GM21529 (cell line): ENCODE measurements around the gene CLIC5.

Experiments used
- ATAC-seq: cut with Tn5 transposase; IDR thresholded peaks from one replicate; pipeline ENCODE4 v1.9.1; 2021; ENCODE audit not compliant: unreplicated experiment

The CLIC5 gene

DNA sequence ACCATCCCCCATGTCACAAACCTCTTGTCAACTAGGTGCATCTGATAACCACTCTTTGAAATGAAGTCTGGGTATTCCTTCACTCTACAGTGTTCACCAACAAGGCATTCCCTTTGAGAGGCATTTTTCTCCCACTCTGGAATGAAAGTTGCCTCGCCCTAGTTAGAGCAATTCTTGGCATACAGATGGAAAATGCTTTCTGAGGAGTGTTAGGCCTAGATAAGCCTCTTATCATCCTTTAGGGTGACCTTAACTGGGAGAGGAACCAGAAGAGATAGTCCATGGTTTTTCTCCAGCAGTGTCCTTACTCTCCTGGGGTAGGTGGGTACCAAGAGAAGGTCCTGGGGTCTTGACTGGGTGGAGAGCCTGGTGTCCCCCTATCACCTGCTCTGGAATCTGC is 14.8 kb downstream of the CLIC5 start:
- ATAC-seq: no peak

DNA sequence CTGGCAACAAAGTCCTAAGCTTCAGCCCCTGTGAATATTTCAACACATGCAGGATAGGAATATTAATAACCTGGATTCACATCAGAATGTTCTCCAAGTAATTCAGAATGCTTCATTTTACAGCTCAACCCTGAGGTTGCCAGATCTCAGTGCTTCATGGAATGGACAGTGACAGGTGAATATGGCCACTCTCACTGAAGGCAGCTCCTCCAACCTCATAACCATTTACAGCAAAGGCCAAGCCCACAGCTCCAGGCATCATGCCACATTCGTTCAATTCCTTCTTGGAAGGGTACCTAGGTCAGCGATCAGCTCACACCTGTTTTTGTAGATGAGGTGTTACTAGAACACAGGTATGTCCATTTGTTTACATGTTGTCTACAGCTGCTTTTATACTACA is 17.1 kb downstream of the CLIC5 start:
- ATAC-seq: no peak

DNA sequence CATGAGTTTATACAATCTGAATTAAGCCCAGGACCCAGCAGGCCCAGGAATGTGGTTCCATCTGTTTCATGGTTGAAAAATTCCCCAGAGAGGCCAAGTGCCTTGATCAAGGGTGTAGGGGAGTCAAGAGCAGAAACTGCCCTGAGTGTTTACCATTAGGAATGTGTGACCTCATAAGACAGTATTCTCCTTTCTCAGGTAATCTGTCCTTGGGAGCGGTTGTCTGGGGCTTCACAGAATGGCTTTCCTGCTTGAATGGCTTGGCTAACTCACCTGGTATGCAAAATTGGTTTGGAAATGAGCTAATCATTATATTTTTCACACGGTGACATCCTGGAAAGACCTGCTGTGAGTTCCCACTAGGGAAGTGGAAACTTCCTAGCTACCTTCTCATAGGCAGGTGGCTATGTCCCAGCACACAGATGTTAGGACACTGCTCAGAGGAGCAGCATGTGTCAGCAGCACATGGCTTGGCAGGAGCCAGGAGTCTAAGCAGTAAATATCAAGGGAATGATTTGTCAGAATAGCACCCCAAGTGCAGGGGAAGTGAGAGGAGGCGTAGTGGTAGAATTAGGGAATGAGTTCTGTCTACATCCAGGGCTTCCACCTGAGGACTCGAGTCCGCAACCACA is 17.7 kb downstream of the CLIC5 start:
- no peak for ATAC-seq

DNA sequence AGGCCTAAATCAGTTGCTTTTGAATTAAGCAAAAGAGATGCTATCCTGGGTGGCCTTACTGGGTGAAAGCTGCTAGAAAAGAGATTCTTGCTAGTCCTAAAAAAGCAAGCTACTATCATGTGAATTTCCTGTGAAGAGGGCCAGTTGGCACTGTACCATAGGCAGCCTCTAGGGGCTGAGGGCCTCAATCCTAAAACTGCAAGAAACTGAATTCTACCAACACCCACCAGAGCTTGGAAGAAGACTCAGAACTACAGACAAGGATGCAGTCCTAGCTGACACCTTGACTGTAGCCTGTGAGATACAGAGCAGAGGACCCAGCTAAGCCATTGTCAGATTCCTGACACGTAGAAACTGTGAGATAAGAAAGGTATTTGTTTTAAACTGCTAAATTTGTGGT is 24.5 kb downstream of the CLIC5 start:
- no peak for ATAC-seq

DNA sequence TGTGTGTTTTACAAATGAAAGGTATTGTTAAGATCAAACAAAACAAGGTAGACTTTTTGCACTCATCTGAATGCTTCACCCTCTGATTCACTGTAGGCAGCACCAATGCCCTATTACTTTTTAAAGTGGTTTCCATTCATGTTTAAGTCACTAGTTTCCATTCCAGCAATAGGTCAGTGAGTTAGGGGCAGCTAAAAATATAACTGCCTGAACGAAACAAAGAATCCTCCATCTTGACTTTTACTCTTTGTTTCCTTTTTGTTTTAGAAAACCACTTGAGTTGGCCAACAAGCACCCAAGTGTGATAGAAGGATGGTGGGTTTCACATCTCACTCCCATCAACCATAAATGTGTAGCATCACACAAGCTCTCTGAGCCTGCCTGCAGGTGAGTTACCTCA is 25.5 kb downstream of the CLIC5 start:
- ATAC-seq: no peak

DNA sequence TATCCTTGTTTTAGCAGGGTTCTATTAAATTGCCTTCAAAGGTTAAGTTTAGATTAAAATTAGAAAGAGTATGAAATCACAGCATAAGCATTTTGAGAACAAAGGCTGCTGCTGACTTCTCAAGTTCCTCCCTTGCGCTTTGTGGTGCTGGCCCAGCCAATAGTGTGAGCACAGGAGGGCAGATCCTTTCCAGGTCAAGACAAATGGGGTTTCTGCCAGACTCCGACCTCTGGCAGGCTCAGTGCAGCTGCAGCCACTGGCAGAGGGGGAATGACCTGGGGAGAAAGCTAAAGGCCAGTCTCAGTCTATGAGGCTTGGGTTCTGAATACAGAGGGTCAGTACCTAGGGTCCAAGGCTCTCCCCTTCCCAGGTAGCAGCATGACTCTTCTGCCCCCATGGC is 27.0 kb downstream of the CLIC5 start:
- no peak for ATAC-seq

DNA sequence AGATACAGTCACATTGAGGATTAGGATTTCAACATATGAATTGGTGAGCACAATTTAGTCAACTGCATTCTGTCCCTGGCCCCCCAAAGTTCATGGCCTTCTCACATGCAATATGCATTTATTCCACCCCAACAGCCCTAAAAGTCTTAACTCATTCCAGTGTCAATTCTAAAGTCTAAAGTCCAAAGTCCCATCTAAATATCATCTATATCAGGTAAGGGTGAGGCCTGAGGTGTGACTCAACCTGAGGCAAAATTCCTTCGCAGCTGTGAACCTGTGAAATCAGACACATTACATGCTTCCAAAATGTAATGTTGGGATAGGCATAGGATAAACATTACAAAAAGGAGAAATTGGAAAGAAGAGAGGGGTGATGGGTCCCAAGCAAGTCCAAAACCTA is 27.8 kb downstream of the CLIC5 start:
- ATAC-seq: no peak

DNA sequence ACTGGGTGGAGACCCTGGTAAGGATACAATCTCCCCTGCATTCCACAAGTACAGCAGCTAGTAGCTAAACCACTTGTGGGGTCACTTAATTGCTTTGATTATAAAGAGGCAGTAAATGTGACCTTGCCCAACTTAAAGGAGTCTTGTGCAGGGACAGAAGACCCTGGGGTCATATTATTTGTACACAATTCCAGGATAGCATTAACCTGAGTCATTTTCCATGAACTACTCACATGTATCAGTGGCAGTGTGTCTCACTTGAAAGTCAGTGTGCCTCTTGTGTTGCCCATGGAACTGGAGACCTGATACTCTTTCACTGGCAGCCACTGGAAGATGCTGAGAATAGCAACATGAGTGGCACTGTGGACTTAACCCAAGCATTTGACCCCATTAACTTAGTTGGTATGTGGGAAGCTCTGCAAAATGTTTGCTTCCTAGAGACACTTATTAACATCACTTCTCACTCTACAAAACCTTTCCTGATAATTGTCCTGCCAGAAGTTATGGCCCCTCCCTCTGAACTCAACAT is 28.9 kb downstream of the CLIC5 start:
- no peak for ATAC-seq

DNA sequence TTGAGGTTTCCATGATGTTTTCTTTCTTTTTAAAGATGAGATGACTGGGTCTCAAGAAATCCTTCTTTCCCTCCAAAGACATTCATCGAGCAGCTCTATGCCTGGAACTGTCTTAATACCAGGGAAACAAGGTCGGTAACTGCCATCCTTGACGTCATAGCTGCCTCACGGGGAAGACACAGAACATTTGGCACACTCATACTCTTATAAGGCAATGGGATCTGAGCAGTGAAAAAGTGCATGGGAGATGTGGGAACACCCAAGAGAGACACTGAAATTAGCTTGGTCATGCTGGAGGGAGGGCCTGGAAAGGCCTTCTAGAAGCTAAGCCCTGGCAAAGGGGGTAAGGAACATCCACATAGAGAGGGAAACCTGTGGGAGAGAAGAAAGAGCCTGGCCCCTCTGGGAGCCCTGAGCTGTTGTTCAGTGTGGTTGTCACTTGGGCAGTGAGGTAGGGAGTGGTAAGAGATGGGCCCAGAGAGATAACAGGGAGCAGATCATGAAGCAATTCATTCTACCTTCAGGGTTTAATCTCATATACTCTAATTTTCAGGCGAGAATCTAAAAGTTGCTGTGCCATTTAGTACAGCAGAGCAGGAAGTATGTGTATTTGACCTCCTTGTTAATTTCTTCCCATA is 30.8 kb downstream of the CLIC5 start:
- ATAC-seq: no peak

DNA sequence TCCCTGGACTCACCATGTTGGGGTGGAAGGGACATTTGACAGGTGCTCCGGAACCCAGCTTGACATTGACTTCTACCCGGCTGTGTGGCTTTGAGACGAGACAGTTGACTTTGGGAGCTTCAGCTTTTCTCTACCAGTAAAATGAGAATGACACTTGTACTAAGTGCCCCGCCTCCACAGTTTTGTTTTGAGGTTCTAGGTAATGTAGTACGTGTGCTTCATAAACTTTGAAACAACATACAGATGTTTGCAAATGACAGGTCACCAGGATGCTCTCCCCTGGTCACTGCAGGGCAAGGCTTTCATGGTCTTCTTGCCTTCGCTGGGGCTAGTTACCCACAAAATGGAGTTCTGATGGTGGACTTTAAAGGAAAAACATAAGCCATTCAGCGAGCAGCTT is 31.3 kb downstream of the CLIC5 start:
- ATAC-seq: no peak

DNA sequence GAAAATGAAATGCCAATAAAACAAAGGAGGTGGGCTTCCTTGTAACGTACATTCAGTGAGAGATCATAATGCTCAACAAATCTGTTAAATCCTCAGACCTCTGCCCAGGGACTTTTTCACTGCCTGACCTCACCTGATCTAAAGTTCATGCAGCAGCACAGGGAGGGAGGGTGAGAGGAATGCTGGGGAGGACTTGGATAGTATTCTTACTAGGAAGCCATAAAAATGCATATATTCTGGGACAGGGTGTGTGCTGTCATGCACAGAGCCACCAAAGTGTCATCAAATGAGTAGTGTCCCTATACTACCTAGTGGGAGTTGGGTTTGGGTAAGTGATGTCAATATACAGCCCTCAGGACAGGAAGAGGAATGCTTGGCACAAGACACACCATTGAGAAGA is 32.6 kb downstream of the CLIC5 start:
- ATAC-seq: no peak

DNA sequence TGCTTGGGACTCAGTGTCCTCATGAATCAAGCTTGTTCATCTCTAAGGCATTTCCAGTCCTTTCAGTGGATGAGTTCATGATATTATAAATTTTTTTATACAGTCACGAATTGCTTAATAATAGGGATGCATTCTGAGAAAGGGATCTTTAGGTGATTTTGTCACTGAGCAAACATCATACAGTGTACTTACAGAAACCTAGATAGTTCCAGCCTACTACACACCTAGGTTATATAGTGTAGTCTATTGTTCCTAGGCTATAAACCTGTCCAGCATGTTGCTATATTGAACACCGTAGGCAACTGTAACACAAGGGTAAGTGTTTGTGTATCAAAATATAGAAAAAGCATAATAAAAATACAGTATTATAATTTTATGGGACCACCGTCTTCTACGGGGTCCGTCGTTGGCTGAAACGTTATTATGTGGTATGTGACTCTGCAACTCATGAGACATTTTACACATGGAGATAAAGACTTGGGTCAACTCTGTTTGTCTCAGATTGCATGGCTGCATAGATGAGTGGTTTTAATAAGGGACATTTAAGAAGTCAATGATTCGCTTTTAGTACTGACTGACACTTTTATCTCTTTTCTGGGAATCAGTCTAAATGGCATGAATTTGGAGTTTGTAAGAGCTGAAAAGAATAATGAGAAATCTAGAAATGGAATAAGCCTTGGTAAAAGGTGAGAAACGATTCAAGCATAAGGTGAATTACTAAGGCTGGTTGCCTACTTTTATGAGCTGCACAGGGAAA is 33.2 kb downstream of the CLIC5 start:
- ATAC-seq: no peak

DNA sequence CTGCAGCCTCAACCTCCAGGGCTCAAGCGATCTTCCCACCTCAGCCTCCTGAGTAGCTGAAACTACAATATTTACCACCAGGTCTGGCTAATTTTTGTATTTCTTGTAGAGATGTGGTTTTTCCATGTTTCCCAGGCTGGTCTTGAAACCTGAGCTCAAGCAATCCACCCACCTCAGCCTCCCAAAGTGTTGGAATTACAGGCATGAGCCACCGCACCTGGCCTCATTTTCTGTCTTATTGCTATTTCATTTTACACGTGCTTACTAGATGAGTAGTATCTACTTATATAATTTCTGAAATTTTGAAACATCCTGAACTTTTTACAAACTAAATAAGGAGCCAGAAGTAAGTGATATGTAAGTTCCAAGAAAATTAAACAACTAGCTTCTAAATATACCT is 34.6 kb downstream of the CLIC5 start:
- ATAC-seq: no peak

DNA sequence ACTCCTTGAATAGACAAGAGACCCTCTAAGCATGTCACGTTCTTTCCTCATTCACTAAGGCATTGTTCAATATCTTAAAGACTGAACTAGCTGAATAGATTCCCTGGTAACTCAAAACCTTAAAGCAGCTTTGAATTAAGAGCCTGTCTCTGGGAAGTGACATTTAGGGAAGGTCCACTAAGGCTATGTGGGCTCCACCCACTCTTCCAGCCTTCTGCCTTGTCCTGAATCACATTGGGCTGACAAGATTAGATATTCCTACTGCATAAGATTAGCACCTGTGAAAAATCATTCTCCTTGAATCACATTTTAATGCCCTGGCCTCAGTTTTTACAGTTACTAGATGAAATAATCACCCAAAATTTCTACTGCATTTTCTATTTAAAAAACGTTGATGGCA is 36.3 kb downstream of the CLIC5 start:
- ATAC-seq: no peak

DNA sequence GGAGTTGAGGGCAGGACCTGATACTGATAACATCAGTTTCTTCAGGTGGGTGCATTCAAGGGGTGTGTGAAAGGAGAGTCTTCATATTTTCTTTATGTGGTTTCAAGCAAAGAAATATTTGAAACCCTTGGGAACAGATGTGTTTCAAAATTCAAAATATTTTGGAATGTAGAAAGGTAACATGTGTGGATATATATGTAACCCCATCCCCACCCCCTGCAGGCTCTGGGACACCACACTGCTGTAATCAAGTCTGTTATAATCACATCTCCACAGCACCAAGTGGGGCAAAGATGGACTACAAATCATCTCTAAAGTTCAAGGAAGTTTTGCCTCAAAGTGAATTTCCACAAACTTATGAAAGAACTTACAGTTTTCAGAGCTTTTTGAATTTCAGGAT is 41.1 kb downstream of the CLIC5 start:
- ATAC-seq: no peak

DNA sequence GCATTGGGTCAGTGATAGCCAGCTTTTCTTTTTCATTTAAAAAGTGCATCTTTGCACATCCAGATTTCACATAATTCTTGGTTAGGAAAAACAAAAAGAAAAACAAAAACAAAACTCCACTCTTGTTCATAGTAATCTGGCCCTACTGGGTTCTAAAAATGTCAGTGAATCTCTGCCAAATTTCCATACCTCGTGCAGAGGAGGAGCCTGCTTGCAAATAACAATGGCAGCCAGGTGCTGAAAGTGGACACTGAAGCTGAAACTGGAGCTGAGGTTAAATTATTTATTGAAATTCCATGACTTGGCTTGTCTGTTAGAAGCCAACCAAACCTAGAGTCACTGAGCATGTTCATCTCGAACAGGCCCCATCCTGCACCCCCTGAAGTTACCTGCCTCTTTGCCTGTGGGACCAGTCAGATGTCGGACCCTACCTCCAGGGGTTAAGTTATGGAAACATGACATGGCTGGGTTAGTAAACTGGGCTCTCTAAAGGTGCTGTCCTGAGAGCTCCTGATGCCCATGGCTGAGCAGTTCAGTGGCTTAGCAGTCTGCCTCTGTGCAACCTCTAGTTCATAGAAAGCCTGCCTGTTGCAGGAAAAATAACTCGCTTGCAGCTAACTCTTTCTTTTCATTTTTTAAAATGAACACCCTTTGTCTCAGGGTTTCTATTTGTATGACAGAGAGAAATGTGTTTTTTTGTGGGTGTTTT is 42.7 kb downstream of the CLIC5 start:
- ATAC-seq: no peak

DNA sequence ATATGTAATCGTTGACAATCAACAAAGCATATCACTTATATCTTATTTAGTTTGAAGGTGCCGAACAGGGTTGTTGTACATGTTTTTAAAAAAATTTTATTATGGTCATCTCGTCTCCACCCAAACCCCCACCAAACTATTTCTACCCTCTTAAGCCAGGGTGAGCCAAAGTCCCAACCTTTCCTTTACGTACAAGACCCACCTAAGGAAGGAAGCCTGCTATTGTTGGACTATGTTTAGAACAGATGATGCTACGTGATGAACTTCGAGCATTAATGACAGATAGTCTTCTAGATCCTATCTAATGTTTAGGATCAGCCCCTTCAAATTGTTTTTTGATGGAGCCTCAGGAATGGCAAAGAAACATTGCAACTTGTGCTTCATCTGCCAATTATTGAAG is 44.4 kb downstream of the CLIC5 start:
- ATAC-seq: no peak

DNA sequence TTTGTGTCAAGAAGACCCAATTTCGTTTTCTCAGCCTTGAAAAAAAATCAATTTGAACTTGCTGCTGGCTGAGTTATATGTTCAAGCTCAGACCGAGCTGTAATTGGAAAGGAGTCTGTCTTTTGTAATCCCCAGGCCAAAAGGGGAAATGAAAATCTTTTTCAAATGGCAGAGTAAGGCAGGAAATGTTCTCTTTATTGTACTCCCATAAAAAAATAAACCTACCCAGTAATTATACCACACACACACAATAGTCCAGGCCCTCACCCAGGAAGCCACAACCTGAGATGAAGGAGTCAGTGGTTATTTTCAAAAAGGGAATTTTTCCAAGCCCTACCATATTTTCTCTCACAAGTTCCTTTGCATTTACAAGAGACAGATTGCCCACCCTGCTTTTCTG is 45.3 kb downstream of the CLIC5 start:
- ATAC-seq: no peak

DNA sequence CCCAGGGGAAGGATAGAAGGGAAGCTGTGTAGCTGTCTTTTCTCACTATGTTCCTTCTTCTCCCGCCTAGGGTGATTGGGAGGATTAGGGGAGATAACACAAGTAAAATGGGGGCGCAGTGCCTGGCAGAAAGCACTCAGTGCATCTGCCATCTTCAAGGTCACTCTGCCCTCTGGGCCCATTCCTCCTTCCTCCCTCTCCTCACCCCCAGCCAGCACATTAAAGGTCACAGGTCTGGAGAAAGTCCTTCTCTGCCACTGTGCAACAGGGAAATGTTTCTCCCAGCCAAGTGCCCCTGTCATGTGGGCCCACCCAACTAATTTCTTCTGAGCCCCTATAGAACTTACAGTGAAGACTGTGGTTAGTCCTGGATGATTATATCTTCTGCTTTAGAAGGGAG is 45.8 kb downstream of the CLIC5 start:
- ATAC-seq: no peak

DNA sequence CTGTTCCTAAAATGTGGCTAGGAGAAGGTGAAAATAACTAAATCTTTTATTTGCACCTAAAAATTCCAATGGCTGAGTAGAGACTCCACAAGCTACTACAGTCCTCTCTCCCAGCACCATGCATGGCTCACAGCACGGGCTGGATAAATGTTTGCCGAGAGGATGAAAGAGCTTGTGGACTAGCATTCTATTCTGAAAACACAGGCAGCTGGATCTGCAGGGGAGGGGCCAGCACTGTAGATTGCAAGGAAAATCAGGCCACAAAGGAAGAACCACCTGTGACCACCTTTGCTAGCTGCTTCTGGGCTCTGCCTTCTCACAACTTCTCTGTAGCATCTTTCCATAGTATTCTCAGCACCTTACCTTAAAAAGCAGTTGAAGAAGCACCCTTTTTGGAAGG is 46.6 kb downstream of the CLIC5 start:
- no peak for ATAC-seq

DNA sequence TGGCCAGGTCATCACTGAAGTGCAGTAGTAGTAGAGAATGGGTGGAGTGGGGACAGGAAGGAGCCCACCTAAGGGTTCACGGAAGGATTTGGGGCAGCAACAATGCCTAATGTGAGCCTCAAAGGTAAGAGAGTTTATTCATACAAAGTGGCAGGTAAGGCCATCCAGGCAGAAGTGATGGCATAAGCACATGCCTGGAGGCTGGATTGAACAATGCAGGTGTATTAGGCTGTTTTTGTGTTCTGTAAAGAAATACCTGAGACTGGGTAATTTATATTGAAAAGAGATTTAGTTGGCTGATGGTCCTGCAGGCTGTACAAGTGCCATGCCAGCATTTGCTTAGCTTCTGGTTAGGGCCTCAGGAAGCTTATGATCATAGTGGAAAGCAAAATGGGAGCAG is 48.3 kb downstream of the CLIC5 start:
- no peak for ATAC-seq

DNA sequence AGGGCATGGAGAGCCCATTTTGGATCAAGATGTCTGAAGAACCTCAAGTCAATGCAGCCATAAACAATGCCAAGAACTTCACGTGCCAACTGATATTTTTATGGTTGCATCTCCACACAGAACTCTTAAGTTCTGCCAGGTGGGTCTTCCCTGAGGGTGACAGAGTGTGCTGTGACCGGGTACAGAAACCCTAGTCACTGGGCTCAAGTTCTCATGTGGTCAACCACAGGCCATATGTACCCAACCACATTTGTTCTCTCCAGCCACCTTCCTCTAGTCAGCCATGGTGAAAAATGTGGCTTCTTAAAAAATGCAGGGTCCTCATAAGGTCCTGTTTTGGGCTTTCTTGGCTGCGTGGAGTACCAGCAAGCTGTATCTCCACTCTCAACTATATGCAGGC is 48.9 kb downstream of the CLIC5 start:
- no peak for ATAC-seq
